ENCODE results near the gene CTIF. TPM values are rescaled to one million over a fixed set of nuclear protein-coding genes. Genes with fewer than 3 reads are reported as not detected.

CTIF gene
- polyA plus RNA-seq, 1 experiment = 40.2 TPM

DNA sequence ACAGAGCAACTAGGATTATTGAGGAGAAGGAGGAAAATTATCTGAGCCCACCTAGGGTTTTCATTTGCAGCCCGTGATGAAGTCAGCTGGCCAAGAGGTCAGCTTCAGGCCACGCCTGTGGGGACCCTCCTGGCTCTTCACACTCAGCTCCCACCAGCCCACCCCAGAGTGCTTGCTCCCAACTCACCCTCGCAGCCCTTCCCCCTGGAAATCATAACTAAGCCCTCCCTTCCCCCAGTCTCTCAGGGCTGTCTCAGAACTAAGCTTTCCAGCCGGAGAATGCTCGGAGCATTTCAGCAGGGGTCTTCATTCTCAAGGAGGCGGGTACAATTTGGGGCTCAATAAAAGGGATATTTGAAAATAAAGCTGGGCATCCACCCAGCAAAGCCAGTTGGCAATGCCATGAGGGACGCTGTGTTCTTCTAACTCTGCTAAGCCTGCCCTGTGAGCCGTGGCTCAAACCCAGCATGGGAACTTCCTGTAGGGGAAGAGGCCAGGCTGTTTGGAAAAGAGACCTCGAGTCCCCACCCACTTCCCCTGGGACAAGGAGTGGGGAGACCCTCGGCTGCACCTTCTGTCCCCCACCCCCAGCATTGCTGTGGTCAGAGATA, 194.9 kb downstream of the CTIF start:
- Histone ChIP-seq H3K9me3 (ENCODE audit: control insufficient read depth, insufficient read depth, low read length) (no peaks in the 10 kb centered on the region; the same call in 1 of the 2 replicates), H3K27me3 (ENCODE audit: control insufficient read depth, insufficient read depth, low read length) (no peaks in the 10 kb centered on the region), H3K4me3 (ENCODE audit: low read depth, low read length) (no peak overlapping the region), H3K27ac (ENCODE audit: low read depth, low read length) (no peak overlapping the region)
- DNase-seq (ENCODE audit: low read depth, low spot score) = no peak
- ChIA-PET POLR2A (no interaction called here), CTCF (interaction anchor here (0.6 kb wide), 1 partner anchor 490 kb away, joined by 4 read pairs; no protein-coding TSS in a partner anchor)
- TF ChIP-seq, protein P1, sequence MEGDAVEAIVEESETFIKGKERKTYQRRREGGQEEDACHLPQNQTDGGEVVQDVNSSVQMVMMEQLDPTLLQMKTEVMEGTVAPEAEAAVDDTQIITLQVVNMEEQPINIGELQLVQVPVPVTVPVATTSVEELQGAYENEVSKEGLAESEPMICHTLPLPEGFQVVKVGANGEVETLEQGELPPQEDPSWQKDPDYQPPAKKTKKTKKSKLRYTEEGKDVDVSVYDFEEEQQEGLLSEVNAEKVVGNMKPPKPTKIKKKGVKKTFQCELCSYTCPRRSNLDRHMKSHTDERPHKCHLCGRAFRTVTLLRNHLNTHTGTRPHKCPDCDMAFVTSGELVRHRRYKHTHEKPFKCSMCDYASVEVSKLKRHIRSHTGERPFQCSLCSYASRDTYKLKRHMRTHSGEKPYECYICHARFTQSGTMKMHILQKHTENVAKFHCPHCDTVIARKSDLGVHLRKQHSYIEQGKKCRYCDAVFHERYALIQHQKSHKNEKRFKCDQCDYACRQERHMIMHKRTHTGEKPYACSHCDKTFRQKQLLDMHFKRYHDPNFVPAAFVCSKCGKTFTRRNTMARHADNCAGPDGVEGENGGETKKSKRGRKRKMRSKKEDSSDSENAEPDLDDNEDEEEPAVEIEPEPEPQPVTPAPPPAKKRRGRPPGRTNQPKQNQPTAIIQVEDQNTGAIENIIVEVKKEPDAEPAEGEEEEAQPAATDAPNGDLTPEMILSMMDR (IDR thresholded peaks at IDR 0.05; ENCODE audit: low read depth, low read length) = no peak

DNA sequence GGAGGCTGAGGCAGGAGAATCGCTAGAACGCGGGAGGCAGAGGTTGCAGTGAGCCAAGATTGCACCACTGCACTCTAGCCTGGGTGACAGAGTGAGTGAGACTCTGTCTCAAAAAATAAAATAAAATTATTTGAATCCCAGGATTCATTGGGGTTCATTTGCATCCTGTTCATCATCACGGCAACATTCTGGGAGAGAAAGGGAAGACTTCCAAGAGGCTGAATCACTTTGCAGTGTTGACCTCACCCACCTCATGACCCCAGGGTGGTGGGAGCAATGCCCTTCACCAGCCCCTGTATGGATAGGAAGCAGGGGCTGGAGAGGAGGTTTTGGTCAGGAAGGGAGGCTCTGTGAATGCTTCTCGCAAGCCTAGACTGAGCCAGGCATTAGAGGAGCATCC, 195.6 kb downstream of the CTIF start:
- no peak overlapping the region for H3K4me3 ChIP-seq (ENCODE audit: low read depth, low read length)
- H3K9me3 ChIP-seq (ENCODE audit: control insufficient read depth, insufficient read depth, low read length) = no peaks in the 10 kb centered on the region; the same call in 1 of the 2 replicates
- no peak for DNase-seq (ENCODE audit: low read depth, low spot score)
- ChIA-PET CTCF (no interaction called here), POLR2A (no interaction called here)
- H3K27me3 ChIP-seq (ENCODE audit: control insufficient read depth, insufficient read depth, low read length) = no peaks in the 10 kb centered on the region
- TF ChIP-seq, protein P1 (IDR thresholded peaks at IDR 0.05; ENCODE audit: low read depth, low read length) = no peak
- H3K27ac ChIP-seq (ENCODE audit: low read depth, low read length) = no peak overlapping the region

DNA sequence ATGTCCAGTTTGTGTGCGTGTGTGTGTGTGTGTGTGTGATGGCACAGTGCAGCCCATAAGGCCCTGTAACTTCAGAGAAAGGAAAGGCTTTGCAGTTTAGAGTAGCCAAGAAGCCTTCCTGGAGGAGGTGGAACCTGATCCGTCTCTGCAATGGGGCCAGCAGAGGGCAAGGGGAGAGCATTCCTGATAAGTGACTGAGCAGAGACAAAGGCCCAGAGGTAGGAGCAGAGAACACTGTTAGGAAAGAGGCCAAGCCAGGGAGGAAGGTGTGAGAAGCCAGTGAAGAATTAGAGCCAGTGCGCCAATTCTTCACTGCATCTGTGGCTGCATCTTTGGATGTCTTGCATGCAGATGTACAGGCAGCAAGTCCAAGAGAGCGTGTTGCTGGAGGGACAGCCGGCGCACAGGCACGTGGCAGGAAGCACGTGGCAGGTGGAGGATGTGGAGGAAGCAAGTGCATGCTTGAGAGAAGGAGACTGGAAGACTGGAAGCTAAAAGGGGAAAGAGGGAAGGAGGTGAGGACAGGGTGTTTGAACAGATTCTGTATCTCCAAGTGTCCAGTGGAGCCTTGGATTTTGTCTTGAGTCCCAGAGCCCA, 196.3 kb downstream of the CTIF start:
- H3K9me3 ChIP-seq (ENCODE audit: control insufficient read depth, insufficient read depth, low read length) = no peaks in the 10 kb centered on the region; the same call in 1 of the 2 replicates
- no peak for DNase-seq (ENCODE audit: low read depth, low spot score)
- TF ChIP-seq, protein P1 (IDR thresholded peaks at IDR 0.05; ENCODE audit: low read depth, low read length) = no peak
- H3K27me3 ChIP-seq (ENCODE audit: control insufficient read depth, insufficient read depth, low read length) = no peaks in the 10 kb centered on the region
- no peak overlapping the region for H3K4me3 ChIP-seq (ENCODE audit: low read depth, low read length)
- POLR2A ChIA-PET = no interaction called here
- H3K27ac ChIP-seq (ENCODE audit: low read depth, low read length) = no peak overlapping the region
- CTCF ChIA-PET = no interaction called here

DNA sequence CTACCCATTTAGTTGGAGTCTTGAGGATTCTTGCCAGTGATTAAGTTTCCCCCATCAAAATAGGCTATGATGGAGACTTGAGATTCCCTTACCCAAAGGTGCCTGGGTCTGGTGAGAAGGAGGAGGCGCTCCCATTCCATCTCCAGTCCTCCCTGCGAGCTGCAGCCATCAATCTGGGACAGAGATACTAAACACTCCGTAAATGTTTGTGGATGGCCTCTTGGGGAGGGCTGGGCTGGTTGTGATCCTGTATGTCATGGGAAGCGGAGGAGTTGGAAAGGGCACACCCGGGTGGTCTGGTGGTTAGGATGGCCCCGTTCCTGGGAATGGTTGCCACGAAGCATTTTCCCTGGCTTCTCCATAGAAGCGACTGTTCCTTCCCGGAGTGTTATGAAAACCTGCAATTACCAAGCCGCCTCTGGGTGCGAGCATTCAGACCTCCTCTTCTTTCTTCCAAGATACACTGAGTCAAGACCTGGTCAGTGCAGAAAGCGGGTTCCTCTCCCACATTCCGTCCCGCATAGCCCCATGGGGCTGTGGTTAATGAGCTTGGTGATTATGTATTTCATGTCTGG, 196.9 kb downstream of the CTIF start:
- H3K9me3 ChIP-seq (ENCODE audit: control insufficient read depth, insufficient read depth, low read length) = no peaks in the 10 kb centered on the region
- ChIA-PET POLR2A (no interaction called here), CTCF (interaction anchor here (1.2 kb wide), 1 partner anchor 59 kb away, joined by 3 read pairs; no protein-coding TSS in a partner anchor)
- TF ChIP-seq, protein P1 (IDR thresholded peaks at IDR 0.05; ENCODE audit: low read depth, low read length) = no peak
- H3K27ac ChIP-seq (ENCODE audit: low read depth, low read length) = no peak overlapping the region
- DNase-seq (ENCODE audit: low read depth, low spot score) = no peak
- no peak overlapping the region for H3K4me3 ChIP-seq (ENCODE audit: low read depth, low read length)
- no peaks in the 10 kb centered on the region for H3K27me3 ChIP-seq (ENCODE audit: control insufficient read depth, insufficient read depth, low read length)

Measured in AG04450 (cell line).